GM12878 (cell line): ENCODE measurements around the gene METRN. TPM values are rescaled to one million over a fixed set of nuclear protein-coding genes. Genes with fewer than 3 reads are reported as not detected.

Source experiments
- ATF7 ChIP-seq: fragments of 450-650 bp; IDR thresholded peaks from 2 replicates; pipeline ENCODE4 v1.6.1; 2016; ENCODE audit warnings: low read depth, mild to moderate bottlenecking
- EED ChIP-seq: sonication (generic); IDR thresholded peaks from 2 replicates; pipeline ENCODE4 v1.6.1; 2016; ENCODE audit warnings: antibody characterized with exemption, low read depth
- EGR1 ChIP-seq, 2 experiments: IDR thresholded peaks; 1 replicate in 1 of 2; 2 replicates in 1 of 2; pipeline ENCODE4 v1.6.1; 2011 to 2012; ENCODE audit warnings: low read depth in 2 of 2, low read length in 2 of 2, borderline replicate concordance in 1 of 2, mild to moderate bottlenecking in 1 of 2, moderate library complexity in 1 of 2
- JUNB ChIP-seq: IDR thresholded peaks from 2 replicates; pipeline ENCODE4 v1.6.1; 2016; ENCODE audit warnings: antibody characterized with exemption, mild to moderate bottlenecking
- MEF2A ChIP-seq: IDR thresholded peaks from 2 replicates; pipeline ENCODE4 v1.6.1; 2011; ENCODE audit warnings: low read depth, mild to moderate bottlenecking, low read length, moderate library complexity; ENCODE audit not compliant: insufficient read depth
- MYB ChIP-seq: fragments of 150-350 bp; IDR thresholded peaks from 2 replicates; pipeline ENCODE4 v1.6.1; 2014; ENCODE audit warnings: mild to moderate bottlenecking, low read depth, low read length, borderline replicate concordance
- NR2C1 ChIP-seq: fragments of 450-650 bp; IDR thresholded peaks from 2 replicates; pipeline ENCODE4 v1.6.1; 2017; ENCODE audit warnings: antibody characterized with exemption, mild to moderate bottlenecking, moderate library complexity
- PRDM15 ChIP-seq: fragments of 450-650 bp; formaldehyde crosslinking; IDR thresholded peaks from 2 replicates; pipeline ENCODE4 v1.4.0; 2020; ENCODE audit warnings: mild to moderate bottlenecking, moderate library complexity
- RCOR1 ChIP-seq: conservative IDR thresholded peaks from 2 replicates; pipeline ENCODE4 v1.6.1; 2012; ENCODE audit warnings: low read depth, low read length, improper control_type of control experiment
- RUNX3 ChIP-seq: IDR thresholded peaks from 2 replicates; pipeline ENCODE4 v1.6.1; 2012; ENCODE audit warnings: low read length, inconsistent platforms
- SRF ChIP-seq, 2 experiments: IDR thresholded peaks; 2 replicates each; pipeline ENCODE4 v1.6.1; 2011; ENCODE audit warnings: low read depth in 2 of 2, low read length in 2 of 2, mild to moderate bottlenecking in 1 of 2, moderate library complexity in 1 of 2
- TCF12 ChIP-seq: IDR thresholded peaks from 2 replicates; pipeline ENCODE4 v1.6.1; 2011; ENCODE audit warnings: low read depth, mild to moderate bottlenecking, low read length
- USF1 ChIP-seq: IDR thresholded peaks from 2 replicates; pipeline ENCODE4 v1.6.1; 2011; ENCODE audit warnings: borderline replicate concordance, low read depth, mild to moderate bottlenecking, moderate library complexity, mixed read lengths, low read length; ENCODE audit not compliant: insufficient read depth; ENCODE audit errors: extremely low read length
- YY1 ChIP-seq: IDR thresholded peaks from 2 replicates; pipeline ENCODE4 v1.6.1; 2011; ENCODE audit warnings: low read depth, mild to moderate bottlenecking, low read length
- polyA plus RNA-seq, 11 experiments: library from polyadenylated mRNA; depleted of rRNA in 4 of 11; unstranded in 6 of 11; stranded (reverse) in 5 of 11; fragments of >200 nt; fragmentation: Nextera tagmentation in 4 of 11; fragmentation: Illumina TruSeq in 1 of 11; extraction: Ambion mirVana in 4 of 11; extraction: Trizol in 1 of 11; gene quantifications; 1 replicate in 1 of 11; 2 replicates in 10 of 11; pipeline versions ENCODE4 v1.2.1 to v1.2.3, GENCODE V29; 2011 to 2016; ENCODE audit warnings: inconsistent platforms in 2 of 11, missing spikeins in 2 of 11, low read depth in 1 of 11
- total RNA-seq, 4 experiments: library from RNA; depleted of rRNA in 3 of 4; stranded (reverse); fragments of >200 nt in 3 of 4; fragmentation: Illumina TruSeq in 1 of 4; extraction: Trizol in 1 of 4; gene quantifications; 2 replicates each; pipeline versions ENCODE4 v1.2.1 to v1.2.3, GENCODE V29; 2013 to 2021

The METRN gene
- total and polyA plus RNA-seq, 10 of the 15 experiments (the other 5 are each of a cell fraction or from before 2014, with no cell fraction given) = 0.11 to 12.8 (median 1.1) TPM; not detected in 1

- TF ChIP-seq USF1 (no peak), PRDM15 (CRISPR knock-in tag) (no peak), YY1 (peak; percentile 88), MEF2A (no peak), NR2C1 (no peak), MYB (no peak), SRF (IDR thresholded peaks at IDR 0.05; ENCODE audit: low read depth in 2 of 2, low read length in 2 of 2) (no peak), RCOR1 (no peak), TCF12 (no peak), JUNB (peak; percentile 69), EED (peak; percentile 35), RUNX3 (peak; percentile 76), ATF7 (no peak), EGR1 (IDR thresholded peaks at IDR 0.05; ENCODE audit: borderline replicate concordance in 1 of 2, low read depth in 2 of 2, low read length in 2 of 2) (no peak)
These were observed 21.1 kb downstream of the METRN start (continued) for GRCh38 chr16:735982-736453.
